ENCODE data around the gene ALOX15B.

- no peak for TF ChIP-seq EZH2 (IDR thresholded peaks at IDR 0.05; ENCODE audit: low read depth)
- TF ChIP-seq CTCF (conservative IDR thresholded peaks at IDR 0.05): no peak
Measured at GRCh38 chr17:7992516-7992915, 46.3 kb upstream of the ALOX15B start.

Data from PC-9 (cell line).